Fibroblast of peridontal ligament (primary cell): Measurements from ENCODE around the gene CELF1.

Experiments
- DNase-seq: peaks from one replicate; pipeline ENCODE4 v3.0.0-alpha.2; 2010; ENCODE audit errors: extremely low read depth

CELF1 gene

DNA sequence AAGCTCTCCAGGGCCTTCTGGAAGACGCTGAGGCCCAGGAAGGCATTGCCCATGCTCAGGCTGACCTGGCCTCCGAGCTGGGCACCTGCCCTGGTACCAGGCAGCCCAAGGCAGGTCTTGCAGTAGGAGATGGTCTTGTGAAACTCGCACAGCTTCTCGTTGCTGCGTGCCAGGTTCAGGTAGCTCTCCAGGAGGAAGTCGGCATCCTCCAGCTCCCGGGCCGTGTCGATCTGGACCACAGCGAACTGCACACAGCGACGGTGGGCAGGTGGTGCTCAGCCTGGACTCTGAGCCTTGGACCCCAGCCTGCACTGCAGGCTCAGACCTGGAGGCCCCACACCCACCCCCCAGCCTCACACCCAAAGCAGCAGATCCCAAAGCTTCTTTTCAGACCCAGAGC, 105.0 kb downstream of the CELF1 start:
- no peak for DNase-seq

GRCh38 chr11:47446833-47447232, 106.1 kb downstream of the CELF1 start:
- DNase-seq, result no peak

DNA sequence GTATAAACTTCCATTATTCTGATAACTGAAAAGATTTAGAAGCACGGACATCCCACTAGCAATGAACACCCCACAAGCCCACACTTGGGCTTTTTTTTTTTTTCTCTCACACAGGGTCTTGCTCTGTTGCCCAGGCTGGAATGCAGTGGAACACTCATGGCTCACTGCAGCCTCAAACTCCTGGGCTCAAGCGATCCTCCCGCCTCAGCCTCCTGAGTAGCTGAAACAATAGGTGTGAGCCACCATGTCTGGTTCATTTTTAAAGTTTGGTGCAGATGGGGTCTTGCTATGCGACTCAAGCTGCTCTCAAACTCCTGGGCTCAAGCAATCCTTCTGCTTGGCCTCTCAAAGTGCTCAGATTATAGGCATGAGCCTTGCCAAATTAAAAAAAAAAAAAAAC, 107.1 kb downstream of the CELF1 start:
- DNase-seq, result no peak

DNA sequence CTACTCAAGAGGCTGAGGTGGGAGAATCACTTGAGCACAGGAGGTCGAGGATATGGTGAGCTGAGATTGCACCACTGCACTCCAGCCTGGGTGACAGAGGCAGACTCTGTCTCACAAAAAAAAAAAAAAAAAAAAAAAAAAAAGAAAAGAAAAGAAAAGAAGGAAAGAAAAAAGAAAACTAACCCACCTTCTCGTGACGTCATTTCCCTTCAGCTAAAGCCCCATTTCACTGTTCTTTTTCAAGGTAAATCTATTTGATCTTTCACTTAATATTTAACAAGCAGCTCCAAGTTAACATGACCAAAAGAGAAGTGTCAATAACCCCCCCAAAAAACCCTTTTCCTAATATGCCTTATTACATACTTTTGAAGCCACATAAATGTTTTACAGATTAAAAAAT, 109.1 kb downstream of the CELF1 start:
- no peak for DNase-seq

DNA sequence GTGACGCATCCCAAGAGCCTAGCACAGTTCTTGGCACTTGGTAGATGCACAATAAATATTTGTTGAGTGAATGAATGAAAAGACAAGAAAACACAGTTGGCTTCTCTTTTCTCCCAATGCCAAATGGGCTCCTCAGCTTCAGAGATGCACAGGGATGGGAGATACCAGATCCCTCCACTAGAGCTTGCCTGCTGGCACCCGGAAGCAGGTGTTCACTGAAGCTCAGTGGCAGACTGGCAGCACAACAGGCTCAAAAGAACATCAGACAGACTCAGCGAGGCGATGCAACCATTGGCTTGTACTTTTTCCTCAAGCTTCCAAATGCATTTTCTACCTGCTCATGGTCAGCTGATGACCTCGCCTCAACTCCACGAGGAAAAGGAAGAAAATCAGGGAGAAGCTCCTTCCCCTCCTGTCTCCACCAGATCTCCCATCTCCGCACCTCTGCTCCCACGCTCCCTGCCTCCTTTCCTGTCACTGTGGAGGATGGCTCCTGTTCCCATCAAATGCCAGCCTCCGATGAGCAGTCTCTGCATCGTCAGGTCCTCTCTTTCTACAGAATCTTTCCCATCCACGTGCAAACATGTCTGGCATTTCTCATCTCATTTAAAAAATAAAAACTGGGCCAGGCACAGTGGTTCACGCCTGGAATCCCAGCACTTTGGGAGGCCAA, 109.8 kb downstream of the CELF1 start:
- no peak for DNase-seq

DNA sequence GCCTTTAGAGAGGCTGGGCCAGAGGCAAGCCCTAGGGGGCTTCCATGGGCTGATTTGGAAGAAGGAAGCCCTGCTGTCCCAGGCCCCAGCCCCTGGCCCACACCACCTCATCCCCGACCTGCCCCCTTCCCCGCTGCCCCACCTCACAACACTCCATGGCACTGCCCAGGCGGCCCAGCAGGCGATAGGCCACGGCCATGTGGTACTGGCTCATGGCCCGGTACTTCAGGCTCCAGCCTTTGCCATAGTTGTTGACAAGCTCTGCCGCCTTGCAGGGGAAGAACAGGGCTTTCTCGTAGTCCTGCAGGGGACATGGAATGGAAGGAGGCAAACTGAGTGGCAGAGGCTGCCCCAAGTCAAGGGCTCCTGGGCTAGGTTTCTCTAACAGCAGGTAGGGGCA, 110.4 kb downstream of the CELF1 start:
- no peak for DNase-seq

- no peak for DNase-seq
These were observed 111.5 kb downstream of the CELF1 start for GRCh38 chr11:47441421-47441820.

GRCh38 chr11:47440054-47440476, 112.9 kb downstream of the CELF1 start:
- DNase-seq, result no peak

GRCh38 chr11:47438721-47439120, 114.2 kb downstream of the CELF1 start:
- no peak for DNase-seq

- DNase-seq, result no peak
These were observed 115.0 kb downstream of the CELF1 start for GRCh38 chr11:47437746-47438418.

GRCh38 chr11:47437218-47437745, 115.7 kb downstream of the CELF1 start:
- no peak for DNase-seq

GRCh38 chr11:47436726-47437125, 116.2 kb downstream of the CELF1 start:
- no peak for DNase-seq

DNA sequence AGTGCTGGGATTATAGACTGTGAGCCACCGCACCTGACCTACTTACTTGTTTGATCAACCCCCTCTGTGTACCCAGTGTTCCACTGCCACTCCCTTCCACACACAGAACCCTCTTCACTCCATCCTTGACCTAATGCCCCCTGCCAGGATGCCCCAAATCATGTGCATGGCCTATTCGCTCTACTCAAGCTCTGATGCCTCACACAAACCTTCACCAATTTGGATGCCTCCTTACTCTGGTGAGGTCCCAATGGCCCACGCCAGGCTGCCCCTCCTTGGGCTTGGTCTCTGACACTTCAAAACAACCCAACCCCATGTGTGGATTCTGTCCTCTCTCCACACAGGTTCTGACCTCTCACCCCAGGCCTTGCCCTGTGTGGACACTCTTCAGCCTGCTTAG, 117.2 kb downstream of the CELF1 start:
- no peak for DNase-seq

GRCh38 chr11:47434011-47434786, 118.7 kb downstream of the CELF1 start:
- DNase-seq, result peak; percentile 94

DNA sequence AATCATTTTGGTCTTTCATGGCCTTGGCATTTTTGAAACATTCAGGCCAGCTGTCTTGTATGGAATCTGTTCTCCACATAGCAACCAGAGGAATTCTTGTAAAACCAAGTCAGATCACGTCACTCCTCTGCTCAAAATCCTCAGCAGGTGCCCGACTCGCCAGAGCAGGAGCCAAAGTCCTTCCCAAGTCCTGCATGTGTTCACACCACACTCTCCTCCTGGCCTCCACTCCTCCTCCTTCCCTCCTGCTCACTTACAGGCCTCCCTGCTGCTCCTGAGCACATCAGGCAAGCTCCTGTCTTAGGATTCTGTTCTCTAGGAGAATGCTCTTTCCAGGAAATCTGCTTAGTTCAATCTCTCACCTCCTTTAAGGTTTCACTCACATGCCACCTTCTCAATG, 119.8 kb downstream of the CELF1 start:
- DNase-seq, result no peak

- DNase-seq, result no peak
These were observed 121.4 kb downstream of the CELF1 start for GRCh38 chr11:47431356-47432083.

DNA sequence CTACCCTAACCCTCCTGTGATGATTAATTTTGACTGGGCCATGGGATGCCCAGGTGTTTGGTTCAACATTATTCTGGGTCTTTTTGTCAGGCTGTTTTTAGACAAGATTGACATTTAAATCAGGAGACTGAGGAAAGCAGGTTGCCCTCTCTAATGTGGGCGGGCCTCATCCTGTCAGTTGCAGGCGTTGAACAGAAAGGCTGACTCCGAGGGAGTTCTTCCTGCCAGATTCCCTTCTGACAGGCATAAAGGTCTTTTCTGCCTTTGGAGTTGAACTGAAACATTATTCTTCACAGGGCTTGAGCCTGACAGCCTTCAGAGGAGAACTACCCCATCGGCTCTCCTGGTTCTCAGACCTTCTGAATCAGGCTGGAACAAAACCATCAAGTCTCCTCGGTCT, 122.4 kb downstream of the CELF1 start:
- no peak for DNase-seq

DNA sequence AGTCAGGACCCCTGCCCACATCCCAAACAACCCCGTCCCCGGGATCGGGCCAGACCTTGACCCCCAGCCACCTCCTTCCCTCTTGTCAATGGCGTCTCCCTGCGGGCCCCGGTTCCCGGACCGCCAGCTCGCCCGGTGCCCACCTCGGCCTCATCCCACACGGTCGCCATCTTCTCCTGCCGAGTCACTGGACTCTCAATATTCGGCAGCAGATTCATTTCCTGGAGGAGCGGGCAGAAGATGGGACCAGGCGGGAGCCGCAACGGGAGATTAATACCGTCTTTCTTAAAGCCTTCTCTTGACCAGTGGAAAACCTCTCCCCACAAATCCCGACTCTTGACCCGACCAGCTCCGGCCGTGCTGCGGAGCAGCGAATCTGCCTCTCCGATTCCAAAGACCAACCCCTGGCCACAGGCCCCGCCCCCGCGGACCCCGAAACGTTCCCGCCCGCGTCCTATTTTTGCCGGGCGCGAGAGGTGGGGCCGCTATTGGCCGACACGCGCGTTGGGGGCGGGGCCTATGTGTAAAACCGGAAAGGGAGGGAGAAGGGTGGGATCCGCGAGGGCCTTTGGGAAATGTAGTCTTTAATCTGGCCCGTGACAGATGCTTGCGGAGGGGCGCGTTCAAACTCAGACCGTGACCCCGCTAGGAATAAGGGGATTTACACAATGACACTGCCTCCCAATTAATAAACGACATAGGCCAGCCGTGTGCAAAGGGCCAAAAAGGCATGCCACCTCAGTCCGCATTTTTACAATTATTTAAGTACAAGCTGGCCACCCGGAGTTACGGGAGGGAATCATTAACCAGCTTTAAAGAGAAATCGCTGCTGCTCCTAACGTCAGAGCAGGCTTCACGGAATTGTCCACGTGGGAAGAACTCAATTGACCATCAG, 126.6 kb downstream of the CELF1 start, which contains the start of gene PSMC3:
Gene PSMC3, minus strand, starts transcription at position 378 of the 895 bp plus-strand sequence. Its CDS starts 160 bp downstream, at position 218.
- DNase-seq, result peak; percentile 94

DNA sequence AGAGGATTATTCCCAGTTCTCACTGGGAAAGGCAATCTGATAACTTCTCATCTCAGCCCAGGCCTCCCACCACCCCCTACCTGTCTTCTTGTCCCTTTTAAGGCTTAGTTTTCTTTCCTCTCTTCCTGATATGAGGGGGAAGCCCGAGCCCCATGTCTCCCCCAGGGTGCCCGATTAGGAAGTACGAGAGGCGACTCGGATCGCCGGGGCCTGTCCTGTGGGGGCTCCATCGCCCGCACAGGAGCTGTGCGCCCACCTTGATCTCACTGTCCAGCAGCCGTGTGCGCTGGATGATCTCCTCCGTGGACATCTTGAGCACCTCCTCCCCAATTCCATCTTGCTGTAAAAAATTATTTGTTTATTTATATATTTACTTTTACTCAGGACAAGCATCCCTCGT, 127.3 kb downstream of the CELF1 start:
- no peak for DNase-seq

DNA sequence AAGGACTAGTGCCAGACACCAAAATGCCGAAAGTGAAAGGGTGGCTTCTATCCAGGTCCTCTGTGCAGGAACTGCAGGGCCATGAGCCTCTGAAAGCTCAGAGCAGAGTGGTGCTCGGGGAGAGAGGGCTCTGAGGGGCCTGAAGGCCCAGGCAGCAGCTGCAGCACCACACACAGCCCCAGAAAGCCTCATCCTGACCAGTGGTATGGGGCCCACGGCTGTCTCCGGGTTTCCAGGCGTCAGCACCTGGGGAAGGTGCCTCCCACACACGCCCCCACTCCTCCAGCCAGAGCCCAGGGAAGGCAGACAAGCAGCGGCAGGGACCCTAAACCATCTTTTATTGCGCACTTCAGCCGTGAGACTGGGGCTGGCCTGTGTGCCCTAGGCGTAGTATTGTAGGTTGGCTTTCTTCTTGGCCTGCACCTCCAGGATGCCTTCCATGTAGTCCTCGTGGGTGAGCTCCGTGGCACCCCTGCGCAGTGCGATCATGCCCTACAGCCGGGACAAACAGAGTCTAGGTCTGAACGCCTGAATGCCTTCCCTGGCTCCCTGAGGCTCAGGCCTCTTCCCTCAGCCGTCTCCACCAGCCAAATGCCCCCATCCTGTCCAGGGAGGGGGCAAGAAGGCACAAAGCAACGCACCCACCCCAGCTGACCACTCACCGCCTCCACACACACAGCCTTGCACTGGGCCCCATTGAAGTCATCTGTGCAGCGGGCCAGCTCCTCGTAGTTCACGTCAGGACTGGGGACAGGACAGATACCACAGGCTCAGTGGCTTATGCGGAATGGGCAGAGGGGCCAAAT, 134.3 kb downstream of the CELF1 start:
- peak; percentile 38 for DNase-seq
